Esophagus muscularis mucosa (tissue), 4 donors: Measurements from ENCODE around the gene SEZ6L2. TPM values are rescaled to one million over a fixed set of nuclear protein-coding genes. Genes with fewer than 3 reads are reported as not detected.

Experiments used
- DNase-seq: peaks from one replicate; pipeline ENCODE4 v3.0.0-alpha.2; 2017; ENCODE audit errors: extremely low spot score
- H3K27ac ChIP-seq, 4 donors: fragments of 200-600 bp; sonication (generic); replicated peaks in 1 of 4; 1 replicate in 3 of 4; 2 replicates in 1 of 4; pipeline ENCODE4 v1.5.1; 2016 to 2019; ENCODE audit warnings: mild to moderate bottlenecking in 1 of 4
- H3K27me3 ChIP-seq, 4 donors: fragments of 200-600 bp; sonication (generic); one replicate each; pipeline versions ENCODE4 v1.5.1 to v1.6.0; 2016 to 2019
- H3K36me3 ChIP-seq, 4 donors: fragments of 200-600 bp; sonication (generic); one replicate each; pipeline ENCODE4 v1.5.1; 2016 to 2019
- H3K4me1 ChIP-seq, 4 donors: fragments of 200-600 bp; sonication (generic); one replicate each; pipeline ENCODE4 v1.5.1; 2016 to 2019
- H3K4me3 ChIP-seq, 4 donors: fragments of 200-600 bp; sonication (generic); 1 replicate in 2 of 4; 2 replicates in 2 of 4; pipeline ENCODE4 v1.5.1; 2016 to 2019; ENCODE audit warnings: mild to moderate bottlenecking in 4 of 4, moderate library complexity in 1 of 4
- H3K9me3 ChIP-seq, 4 donors: fragments of 200-600 bp; sonication (generic); 1 replicate in 3 of 4; 2 replicates in 1 of 4; pipeline ENCODE4 v1.5.1; 2016 to 2019
- CTCF ChIP-seq, 3 experiments: fragments of 200-600 bp in 2 of 3; fragments of 450-650 bp in 1 of 3; sonication (generic) in 2 of 3; IDR thresholded peaks; one replicate each; pipeline ENCODE4 v1.5.1; 2017 to 2019; ENCODE audit warnings: antibody characterized with exemption in 3 of 3, mild to moderate bottlenecking in 2 of 3, moderate library complexity in 1 of 3
- EP300 ChIP-seq: sonication (generic); formaldehyde crosslinking; IDR thresholded peaks from one replicate; pipeline ENCODE4 v1.6.1; 2017; ENCODE audit warnings: antibody characterized with exemption
- POLR2A ChIP-seq: fragments of 450-650 bp; IDR thresholded peaks from one replicate; pipeline ENCODE4 v1.6.1; 2017; ENCODE audit warnings: antibody characterized with exemption, moderate library complexity, mild to moderate bottlenecking, low read depth
- POLR2AphosphoS5 ChIP-seq, 2 donors: sonication (generic); formaldehyde crosslinking; IDR thresholded peaks; one replicate each; pipeline ENCODE4 v1.6.1; 2017; ENCODE audit warnings: antibody characterized with exemption in 2 of 2
- WGBS: methylation state at CpG from one replicate; pipeline ENCODE4 v1.1.5; 2018; 5-methylcytosine and 5-hydroxymethylcytosine counted together
- intact Hi-C: fragments of 100-400 bp; cut with DNase I; formaldehyde crosslinking; loops from one replicate; pipeline ENCODE4 v1.15.1; 2023
- total RNA-seq, 4 donors: library from RNA; depleted of rRNA; stranded (reverse); fragments of >200 nt; gene quantifications; one replicate each; pipeline versions ENCODE4 v1.1.0 to v1.2.1, GENCODE V29; 2016

SEZ6L2 gene
- total RNA-seq, 4 donors from 2014 or later, result 0.84 to 7.9 (median 1.0) TPM

- H3K27ac ChIP-seq, result no peak overlapping the region
- intact Hi-C loops, result no loop called here
- TF ChIP-seq EP300 (no peak), CTCF (IDR thresholded peaks at IDR 0.05) (no peak), POLR2A (no peak), POLR2AphosphoS5 (IDR thresholded peaks at IDR 0.05) (no peak)
- no peaks in the 10 kb centered on the region for H3K27me3 ChIP-seq
- H3K9me3 ChIP-seq, result no peaks in the 10 kb centered on the region
- H3K4me1 ChIP-seq, result no peaks in the 10 kb centered on the region
- no peak for DNase-seq
- WGBS, result 96% methylated on average over 1 of the region's 1 CpG
- peaks cover 10 to 75% (median 49%) of the 10 kb centered on the region in 4 donors for H3K36me3 ChIP-seq
- no peak overlapping the region for H3K4me3 ChIP-seq
Observed at GRCh38 chr16:29916979-29917378, 17.6 kb upstream of the SEZ6L2 start.

GRCh38 chr16:29915590-29916247, 16.4 kb upstream of the SEZ6L2 start:
- H3K9me3 ChIP-seq, result no peaks in the 10 kb centered on the region
- H3K36me3 ChIP-seq, result peaks cover 10 to 63% (median 42%) of the 10 kb centered on the region in 4 donors

GRCh38 chr16:29913514-29913913, 14.2 kb upstream of the SEZ6L2 start:
- Histone ChIP-seq H3K36me3 (peaks cover 3 to 42% (median 23%) of the 10 kb centered on the region in 4 donors), H3K27me3 (no peaks in the 10 kb centered on the region), H3K27ac (no peak overlapping the region), H3K4me1 (no peaks in the 10 kb centered on the region), H3K4me3 (no peak overlapping the region), H3K9me3 (no peaks in the 10 kb centered on the region)
- DNase-seq, result no peak
- TF ChIP-seq POLR2AphosphoS5 (IDR thresholded peaks at IDR 0.05) (no peak), EP300 (no peak), CTCF (IDR thresholded peaks at IDR 0.05) (no peak), POLR2A (no peak)
- intact Hi-C loops, result no loop called here
- 100% methylated on average over 8 of the region's 8 CpGs for whole genome bisulfite sequencing

More at GRCh38 chr16:29915590-29916247, 16.4 kb upstream of the SEZ6L2 start:
- no peak for DNase-seq
- Histone ChIP-seq H3K27me3 (no peaks in the 10 kb centered on the region), H3K27ac (no peak overlapping the region), H3K4me3 (no peak overlapping the region), H3K4me1 (no peaks in the 10 kb centered on the region)
- TF ChIP-seq POLR2AphosphoS5 (IDR thresholded peaks at IDR 0.05), result no peak
- no peak for TF ChIP-seq EP300
- TF ChIP-seq POLR2A, result no peak
- TF ChIP-seq CTCF (IDR thresholded peaks at IDR 0.05), result no peak
- WGBS, result 84% methylated on average over 6 of the region's 6 CpGs
- intact Hi-C loops, result no loop called here

GRCh38 chr16:29912087-29912486, 12.7 kb upstream of the SEZ6L2 start:
- DNase-seq, result no peak

More at GRCh38 chr16:29912087-29912486, 12.7 kb upstream of the SEZ6L2 start:
- no peaks in the 10 kb centered on the region for H3K27me3 ChIP-seq
- intact Hi-C loops, result no loop called here
- H3K4me1 ChIP-seq, result no peaks in the 10 kb centered on the region
- 68% methylated on average over 9 of the region's 11 CpGs for WGBS
- TF ChIP-seq EP300 (no peak), POLR2A (no peak), POLR2AphosphoS5 (IDR thresholded peaks at IDR 0.05) (no peak), CTCF (IDR thresholded peaks at IDR 0.05) (no peak)
- H3K4me3 ChIP-seq, result no peak overlapping the region
- H3K36me3 ChIP-seq, result peaks cover 0 to 34% (median 15%) of the 10 kb centered on the region in 4 donors
- no peaks in the 10 kb centered on the region for H3K9me3 ChIP-seq
- no peak overlapping the region for H3K27ac ChIP-seq
